ENCODE measurements around the gene GLS.
"Not testable (repeated sequence)": the region's sequence is repeated elsewhere in the genome, so short reads cannot be mapped to it uniquely, and the experiment has no call there.

Gene GLS

DNA sequence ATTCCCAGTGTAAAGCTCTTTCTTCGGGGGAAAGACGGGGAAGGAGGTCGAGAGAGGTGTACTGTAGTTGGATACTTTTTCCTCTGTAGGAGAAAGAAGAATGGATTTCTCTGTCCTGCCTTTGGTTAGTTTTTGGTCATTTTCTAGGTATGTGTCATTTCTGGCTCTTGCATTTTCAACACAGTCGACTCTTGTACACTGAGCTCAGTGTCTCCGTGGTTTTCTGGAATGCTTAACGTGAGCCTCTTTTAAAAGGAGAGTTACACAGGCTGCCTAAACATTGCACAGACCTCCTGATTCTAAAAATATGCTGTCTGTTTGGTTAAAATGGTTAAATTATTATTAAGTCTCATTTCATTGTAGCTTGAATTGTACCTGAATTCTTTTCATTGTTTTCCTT, 21.8 kb upstream of the GLS start:
- FAIRE-seq: no peak

DNA sequence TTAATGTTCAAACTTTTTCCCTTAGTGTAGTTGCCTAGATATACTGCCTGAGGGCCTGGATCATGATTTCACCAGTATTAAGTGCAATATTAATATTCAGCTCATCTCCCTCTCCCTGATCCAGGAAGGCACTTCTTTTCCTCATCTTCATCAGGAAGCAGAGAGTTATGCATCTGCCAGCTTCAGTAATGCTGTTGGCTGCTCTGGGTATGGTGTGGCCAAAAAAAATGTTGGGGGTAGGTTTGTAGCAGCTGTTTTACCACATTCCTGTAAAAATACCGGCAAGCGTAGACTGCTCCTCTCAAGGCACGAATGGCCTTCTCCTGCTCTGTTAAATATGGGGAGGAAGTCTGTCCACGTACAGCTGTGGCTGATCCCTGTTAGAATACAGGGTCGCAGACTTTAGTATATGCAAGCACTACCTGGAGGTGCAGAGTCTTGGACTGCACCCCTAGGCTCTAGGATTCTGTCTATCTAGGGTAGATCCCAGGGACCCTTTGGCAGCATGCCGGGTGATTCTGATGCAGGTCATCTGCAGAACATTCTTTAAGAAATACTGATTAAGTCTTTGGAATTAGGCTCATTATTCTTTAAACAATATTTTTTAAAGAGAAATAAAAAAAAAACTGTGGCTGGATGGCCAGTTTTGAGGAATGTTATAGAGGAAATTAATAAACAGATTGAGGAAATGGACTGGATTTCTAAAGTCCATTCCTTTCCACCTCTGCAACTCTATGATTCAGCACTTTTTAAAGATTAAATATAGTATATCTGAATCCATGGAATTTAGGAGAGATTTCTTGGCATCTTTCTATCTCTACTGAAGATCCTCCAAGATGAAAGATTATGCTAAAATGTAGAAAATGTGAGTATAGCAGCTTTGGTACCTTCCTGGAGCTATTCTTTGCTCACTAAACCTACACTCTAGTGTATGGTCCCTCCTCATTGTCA, 21.0 kb upstream of the GLS start:
- FAIRE-seq: no peak

DNA sequence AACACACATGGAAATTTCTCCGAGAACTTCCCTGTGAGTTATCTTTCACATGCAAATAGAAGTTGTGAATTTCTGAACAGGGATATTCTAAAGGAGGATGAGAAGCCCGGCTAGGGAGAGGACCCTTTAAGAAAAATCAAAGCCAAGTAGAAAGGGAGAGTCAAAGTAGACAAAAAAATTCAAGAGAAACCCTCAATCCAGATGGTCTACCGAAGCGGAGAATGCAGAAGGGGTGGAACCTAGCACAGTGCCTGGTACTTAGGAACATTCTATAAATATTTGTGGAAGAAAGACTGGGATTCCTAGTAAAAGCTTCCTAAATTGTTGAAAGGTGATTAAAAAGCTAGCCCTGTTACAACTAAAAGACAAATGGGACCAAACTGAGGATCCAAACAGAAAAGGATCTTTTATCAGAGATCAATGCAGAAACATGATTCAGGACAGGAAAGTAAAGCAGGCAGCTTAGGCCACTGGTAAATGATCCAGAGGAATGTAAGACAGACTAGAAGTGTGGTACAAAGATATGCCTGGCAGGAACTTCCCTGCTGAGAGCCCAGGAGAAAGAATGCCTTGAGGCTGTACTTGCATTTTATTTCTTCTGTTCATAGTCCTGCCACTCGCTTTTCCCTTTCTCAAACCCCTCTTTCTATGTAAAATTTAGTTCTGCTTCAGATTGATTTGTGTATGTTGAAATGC, 19.5 kb upstream of the GLS start:
- no peak for FAIRE-seq

DNA sequence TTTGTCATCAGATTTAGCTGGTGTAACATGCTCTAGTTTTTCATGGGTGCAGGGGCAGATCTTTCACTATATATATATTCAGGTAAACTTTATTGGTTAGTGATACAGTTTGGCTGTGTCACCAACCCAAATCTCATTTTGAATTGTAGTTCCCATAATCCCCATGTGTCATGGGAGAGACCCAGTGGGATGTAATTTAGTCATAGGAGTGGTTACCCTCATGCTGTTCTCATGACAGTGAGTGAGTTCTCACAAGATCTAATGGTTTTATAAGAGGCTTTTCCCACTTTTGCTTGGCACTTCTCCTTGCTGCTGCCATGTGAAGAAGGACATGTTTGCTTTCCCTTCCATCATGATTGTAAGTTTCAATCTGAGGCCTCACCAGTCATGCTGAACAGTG, 18.5 kb upstream of the GLS start:
- not testable (repeated sequence) for FAIRE-seq

DNA sequence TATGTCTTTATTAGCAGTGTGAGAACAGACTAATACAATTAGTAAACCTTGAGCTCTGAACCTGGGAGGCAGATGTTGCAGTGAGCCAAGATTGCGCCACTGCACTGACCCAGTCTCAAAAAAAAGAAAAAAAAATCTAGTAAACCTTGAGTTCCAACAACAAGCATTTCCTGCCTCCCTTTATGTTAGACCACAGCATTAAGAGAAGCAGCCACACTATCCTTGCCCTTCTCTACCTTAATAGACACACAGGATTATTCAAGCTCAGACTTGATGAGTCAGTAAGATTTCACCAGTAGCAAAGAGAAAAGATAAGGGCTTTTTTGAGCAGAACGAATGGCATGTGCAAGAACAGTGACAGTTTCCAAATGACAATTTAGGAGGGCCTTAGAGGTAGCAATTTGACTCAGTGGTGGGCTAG, 18.0 kb upstream of the GLS start:
- no peak for FAIRE-seq

DNA sequence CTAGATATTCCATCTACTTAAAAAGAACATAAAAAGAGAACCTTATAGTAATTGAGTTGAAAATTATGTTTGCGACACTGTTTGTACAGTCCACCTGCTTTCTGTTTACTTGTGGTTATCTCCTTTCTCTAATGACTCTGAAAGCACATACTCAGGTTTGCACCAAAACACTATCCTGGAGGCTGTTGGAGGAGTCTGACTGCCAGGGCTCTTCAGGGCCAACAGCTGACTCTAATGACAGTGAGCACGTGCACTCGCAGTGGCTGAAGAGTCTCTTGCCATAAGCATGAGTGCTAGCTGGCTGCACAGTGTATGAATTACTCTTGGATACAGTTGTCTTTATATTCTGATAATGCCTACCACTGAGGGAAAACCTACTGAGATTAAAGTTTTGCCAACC, 16.7 kb upstream of the GLS start:
- FAIRE-seq: no peak

DNA sequence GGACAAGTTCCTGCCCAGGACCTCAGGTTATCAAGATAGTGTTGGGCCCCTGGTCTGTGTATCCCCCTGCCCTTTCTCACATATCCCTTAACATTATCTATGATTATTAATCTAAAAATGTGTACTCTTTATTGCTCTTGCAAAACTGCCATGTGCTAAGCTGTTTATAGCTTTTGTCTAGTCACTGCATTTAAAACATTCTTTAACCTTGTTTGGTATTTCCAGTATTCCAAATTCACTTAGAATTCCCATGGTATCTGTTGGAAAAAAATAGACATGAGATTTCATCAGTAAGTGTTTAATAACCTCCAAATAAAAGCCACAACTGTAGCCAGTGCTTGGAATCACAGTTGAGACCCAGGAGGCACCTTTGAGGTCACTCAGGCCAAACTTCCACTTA, 16.2 kb upstream of the GLS start:
- FAIRE-seq: no peak

DNA sequence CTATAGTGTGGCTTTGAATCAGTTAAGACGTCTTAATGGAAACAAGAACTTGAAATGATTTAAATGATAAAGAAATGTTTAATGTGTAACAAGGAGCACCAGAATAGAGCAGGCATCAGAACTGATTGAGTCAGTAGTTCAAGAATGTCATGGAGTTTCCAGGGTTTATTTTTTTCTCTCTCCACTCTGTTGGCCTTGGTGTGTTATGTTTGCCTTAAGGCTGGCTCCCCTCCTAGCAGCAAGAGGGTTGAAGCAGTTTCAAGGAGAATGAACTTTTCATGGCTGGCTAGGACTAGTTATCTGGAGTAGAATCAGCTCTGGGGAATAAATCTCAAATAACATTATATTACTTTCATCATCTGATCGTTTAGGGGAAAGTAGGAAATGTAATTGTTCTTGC, 13.4 kb upstream of the GLS start:
- FAIRE-seq: no peak

DNA sequence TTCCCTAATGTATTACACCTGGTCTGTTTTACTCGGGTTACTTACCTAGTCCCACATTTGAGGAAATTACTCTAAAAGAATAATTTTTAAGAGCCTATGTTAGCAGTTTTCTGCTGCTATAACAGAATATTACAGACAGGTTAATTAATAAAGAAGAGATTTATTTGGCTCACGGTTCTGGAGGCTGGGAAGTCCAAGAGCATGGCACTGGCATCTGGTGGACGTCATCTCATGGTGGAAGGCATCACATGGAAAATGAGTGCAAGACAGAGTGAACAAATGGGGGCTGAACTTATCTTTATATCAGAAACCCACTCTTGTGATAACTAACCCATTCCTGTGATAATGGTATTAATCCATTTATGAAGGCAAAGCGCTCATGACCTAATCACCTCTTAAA, 12.8 kb upstream of the GLS start:
- FAIRE-seq: no peak

DNA sequence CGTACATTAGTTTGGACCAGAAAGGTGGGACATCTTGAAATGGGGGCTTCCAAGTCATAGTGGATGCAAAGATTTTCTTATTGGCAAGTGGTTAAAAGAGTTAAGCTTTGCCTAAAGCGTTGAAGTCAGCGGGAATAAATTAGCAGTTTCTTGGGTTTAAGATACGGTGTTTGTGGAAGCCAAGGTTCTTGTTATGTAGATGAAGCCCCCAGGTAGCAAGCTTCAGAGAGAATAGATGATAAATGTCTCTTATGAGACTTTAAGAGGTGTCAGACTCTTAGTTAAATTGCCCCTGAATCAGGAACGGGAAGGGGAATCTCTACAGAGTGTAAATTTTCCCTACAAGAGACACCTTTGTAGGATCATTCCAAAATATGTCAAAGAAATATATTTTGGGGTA, 10.9 kb upstream of the GLS start:
- no peak for FAIRE-seq

DNA sequence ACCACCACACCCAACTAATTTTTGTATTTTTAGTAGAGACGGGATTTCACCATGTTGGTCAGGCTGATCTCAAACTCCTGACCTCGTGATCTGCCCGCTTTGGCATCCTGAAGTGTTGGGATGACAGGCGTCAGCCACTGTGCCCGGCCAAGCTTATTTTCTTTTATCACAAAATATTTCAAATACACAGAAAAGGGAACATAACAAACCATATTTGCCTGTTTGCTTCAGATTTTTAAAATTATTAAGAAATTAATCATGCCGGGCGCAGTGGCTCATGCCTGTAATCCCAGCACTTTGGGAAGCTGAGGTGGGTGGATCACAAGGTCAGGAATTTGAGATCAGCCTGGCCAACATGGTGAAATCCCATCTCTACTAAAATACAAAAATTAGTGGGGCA, 7.2 kb upstream of the GLS start:
- FAIRE-seq: not testable (repeated sequence)

DNA sequence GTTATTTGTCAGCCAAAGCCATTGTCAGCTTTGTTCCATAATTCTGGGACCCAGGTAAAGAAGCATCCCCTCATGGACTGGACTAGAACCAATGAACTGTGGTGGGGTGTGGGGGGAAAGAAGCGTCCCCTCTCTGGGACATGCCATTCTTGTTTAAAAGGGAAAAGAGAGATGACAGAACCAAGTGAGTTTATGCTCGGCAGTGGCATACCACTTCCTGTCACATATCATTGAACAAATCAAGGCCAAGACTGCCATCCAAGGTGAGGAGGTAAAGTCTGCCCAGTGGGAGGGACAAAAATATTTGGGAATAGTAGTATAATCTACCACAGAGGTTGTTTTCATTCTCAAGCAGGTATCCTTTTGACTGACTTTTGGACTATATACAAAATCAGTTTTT, 4.7 kb upstream of the GLS start:
- no peak for FAIRE-seq

DNA sequence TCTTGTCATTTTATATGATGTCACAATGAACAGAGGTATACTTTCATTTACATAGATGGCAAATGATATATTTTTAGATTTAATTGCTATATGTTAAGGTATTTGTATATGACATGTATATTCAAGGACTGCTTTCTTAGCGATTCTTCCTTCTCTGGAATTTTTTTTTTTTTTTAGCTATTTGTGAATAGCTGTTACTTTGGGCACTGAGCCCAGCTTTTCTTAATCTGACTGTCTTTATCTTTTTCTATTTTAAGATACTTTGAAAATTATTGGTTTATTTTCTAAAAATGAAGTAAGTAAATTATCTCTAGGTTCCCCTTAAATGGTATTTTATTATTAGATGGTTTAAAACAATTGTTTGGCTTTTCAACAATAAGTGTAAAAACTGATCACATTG, 4.0 kb upstream of the GLS start:
- FAIRE-seq: peak; percentile 36

DNA sequence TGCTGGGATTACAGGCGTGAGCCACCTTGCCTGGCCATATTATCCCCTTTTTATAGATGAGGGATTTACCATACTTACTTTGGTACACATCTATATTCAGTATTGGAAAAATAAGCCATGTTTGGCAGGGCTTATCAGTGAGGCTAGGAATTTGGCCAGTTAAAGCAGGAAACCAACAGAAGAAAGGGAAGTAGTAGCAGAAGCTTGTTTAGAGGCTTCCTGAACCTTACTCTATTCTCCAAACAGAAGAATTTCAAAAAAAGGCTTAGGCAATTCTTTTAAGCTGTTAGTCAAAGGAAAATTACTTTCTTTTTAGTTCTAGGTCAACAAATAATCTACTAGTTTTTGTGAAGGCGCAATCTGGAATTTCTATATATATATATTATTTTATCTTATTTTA, 3.2 kb upstream of the GLS start:
- no peak for FAIRE-seq

DNA sequence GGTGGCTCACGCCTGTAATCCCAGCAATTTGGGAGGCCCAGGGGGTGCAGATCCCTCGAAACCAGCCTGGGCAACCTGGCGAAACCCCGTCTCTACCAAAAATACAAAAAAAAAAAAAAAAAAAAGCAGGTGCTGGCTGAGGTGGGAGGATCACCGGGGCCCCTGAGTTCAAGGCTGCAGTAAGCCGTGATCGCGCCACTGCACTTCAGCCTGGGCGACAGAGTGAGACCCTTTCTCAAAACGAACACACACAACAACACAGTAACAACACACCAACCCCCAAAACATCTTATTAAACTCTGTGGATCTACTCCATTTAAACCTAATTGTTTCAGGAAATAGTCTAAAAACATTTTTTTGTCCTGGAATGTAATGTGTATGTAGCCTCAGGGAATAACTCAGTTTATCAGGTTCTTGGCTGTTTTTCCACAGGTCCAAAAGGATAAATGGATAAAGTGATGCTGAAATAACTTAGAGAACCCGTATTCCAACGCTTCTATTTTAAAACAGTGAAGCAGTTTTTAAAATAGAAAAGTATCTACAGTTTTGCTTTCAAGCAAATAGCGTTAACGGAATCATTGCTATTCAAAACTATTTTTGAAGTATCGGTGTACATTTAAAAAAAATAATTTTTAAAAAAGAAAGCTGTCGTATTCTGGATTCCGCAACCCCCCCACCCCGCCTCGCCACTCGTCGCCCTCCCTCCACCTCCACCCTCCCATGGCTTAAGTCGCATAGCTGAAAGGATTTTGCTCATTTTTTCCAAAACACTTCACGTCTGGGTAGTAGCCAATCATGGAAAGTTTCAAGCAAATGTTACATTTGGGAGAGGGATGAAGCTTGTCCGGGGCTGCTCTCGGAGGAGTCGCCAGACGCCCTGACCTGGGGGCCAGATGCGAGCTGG, 895 bp upstream of the GLS start:
- no peak for FAIRE-seq

DNA sequence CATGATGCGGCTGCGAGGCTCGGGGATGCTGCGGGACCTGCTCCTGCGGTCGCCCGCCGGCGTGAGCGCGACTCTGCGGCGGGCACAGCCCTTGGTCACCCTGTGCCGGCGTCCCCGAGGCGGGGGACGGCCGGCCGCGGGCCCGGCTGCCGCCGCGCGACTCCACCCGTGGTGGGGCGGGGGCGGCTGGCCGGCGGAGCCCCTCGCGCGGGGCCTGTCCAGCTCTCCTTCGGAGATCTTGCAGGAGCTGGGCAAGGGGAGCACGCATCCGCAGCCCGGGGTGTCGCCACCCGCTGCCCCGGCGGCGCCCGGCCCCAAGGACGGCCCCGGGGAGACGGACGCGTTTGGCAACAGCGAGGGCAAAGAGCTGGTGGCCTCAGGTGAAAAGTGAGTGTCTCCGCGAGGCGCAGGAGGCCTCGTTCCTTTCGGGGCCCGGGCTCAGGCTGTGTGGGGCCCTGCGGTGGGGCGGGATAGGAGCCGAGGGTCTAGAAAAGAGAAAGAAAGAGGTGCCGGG, 520 bp downstream of the GLS start:
- no peak for FAIRE-seq

DNA sequence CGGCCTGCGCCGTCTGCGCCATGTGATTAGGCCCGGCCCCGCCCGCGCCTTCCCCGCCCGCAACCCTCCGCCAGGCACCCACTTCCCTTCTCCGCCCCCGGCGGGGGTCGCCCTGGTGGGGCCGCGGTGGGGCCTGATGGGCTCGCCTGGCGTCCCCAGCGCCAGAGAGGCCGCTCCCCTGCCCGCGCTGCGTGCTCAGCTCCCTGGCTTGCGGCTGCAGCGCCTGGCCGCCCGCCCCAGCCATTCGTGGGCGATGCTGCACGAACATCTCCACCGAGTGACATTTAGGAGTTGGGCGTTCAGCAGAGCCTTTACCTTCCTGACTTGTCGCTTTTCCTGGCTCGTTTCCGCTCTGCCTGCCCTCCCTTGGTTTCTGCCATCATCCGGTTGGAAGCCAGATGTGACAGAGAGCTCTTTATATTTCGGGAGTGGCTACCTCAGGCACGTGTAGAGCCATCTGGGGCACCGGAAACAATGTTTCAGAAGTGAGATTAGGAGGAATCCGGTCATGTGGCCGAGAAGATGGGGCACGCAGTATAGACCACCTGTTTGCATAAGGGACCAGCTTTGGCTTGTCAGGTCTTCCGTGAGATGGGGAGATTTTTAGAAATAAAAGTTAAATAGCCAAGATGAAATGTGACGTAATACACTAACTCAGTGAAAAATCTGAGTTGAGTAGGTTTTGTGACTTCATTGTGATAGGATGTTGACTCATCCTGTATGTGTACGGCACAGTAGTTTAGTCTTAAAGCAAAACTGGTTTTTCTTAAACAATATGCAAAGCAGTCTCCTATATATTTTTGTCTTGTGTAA, 1.2 kb downstream of the GLS start:
- peak; percentile 25 for FAIRE-seq

DNA sequence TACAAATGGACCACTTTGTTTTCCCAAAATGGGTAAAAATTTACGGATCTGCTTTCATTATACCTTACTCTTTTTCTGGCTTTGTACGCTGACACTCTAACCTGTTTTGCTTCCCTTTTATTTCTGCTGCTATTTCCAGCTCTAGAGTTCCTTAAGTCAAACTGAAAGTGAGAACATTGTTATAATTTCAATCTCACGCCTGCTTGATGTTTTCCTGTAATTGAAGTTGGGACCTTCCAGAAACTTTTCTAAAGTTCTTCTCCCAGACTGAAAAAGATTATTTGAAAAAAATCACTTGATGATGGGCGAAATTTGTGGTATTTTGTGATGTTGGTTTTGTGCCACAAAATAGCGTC, 1.8 kb downstream of the GLS start:
- no peak for FAIRE-seq

DNA sequence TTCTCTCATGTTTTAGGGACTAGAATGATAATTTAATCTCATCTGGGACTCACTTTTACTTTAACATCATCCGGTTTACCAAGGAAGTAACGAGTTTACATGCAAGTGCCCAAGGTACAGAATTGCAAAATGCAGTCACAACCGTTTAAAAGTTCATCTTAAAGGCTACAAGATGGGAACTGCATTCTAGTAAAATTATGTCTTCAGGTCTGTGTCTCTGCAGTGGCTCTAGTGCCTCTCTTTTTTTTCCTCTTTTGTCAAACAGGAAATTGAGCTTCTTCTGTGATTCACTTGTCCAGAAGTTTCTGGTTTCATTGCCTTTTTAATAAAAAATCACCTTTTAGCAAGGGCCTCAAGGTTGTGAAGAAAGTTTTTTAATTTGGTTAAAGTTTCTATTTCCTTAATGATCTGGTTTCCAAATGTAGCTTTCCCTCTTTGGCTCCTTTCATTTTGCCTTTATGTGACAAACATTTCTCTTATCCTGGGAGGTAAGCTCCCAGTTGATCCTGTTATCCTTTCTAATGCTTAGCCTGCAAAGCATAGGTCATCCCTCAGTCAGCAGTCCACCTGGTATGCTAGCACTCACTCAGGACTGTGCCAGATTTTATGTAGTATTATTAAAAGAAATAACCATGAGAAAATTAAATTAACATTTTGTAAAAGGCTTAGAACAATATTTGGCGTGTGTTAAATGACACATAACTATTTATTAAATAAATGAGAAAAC, 2.4 kb downstream of the GLS start:
- no peak for FAIRE-seq

DNA sequence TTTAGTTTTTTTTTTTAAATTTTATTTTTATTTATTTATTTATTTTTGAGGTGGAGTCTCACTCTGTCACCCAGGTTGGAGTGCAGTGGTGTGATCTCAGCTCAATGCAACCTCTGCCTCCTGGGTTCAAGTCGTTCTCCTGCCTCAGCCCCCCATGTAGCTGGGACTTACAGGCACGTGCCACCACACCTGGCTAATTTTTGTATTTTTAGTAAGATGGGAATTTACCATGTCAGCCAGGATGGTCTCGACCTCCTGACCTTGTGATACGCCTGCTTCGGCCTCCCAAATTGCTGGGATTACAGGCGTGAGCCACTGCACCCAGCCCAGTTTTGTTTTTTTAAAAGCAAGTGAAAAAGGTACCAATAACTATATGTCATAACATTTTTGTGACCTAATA, 5.2 kb downstream of the GLS start:
- not testable (repeated sequence) for FAIRE-seq

DNA sequence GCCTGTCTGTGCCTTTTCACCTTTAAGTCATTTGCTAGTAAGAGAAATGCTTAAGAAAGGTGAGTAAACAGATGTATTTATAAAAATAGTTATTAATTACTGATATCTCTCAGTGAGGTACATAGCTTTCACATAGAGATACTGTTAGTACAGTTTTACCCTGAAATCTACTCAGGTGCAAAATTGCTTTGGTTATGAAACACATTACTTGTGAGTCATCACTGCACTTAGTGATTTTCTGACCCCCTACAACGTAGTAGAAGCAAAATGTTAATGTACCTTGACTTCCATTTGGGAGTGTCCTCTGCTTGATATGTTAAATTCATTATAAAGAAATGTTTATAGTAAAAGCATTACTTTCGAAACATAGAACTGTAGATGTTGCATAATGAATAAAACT, 6.5 kb downstream of the GLS start:
- no peak for FAIRE-seq

DNA sequence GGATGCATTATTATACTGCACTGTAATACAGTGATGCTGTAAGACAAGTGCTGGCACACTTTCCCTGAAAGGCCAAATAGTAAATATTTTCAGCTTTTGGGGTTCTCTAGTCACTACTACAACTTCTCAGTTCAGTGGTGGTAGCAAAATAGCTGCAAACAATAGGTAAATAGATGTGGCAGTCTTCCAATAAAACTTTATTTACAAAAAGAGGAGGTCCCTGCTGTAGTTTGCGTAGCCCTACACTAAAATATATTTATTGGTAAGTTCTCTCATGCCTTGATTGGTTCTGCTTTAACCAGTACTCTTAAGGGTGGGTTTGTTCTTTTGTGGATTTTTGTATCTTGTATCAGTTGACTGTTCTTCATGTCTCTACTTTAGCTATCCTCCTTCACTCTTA, 7.8 kb downstream of the GLS start:
- FAIRE-seq: no peak

All from G401.6 (cell line).